Loucy (cell line): ENCODE measurements around the gene CLTA.

Experiments
- CTCF ChIP-seq: fragments of 200-600 bp; sonication (generic); conservative IDR thresholded peaks from 2 replicates; pipeline ENCODE4 v1.5.1; 2014; ENCODE audit warnings: mild to moderate bottlenecking, antibody characterized with exemption, low read length
- EZH2phosphoT487 ChIP-seq: fragments of 200-600 bp; IDR thresholded peaks from 2 replicates; pipeline ENCODE4 v1.6.1; 2018; ENCODE audit warnings: antibody characterized with exemption, mild to moderate bottlenecking, moderate library complexity, borderline replicate concordance

- TF ChIP-seq CTCF (no peak), EZH2phosphoT487 (no peak)
Measured at GRCh38 chr9:36162211-36162738, 28.4 kb upstream of the CLTA start.
